GM23248 (cell line): ENCODE data around the gene DYSF. TPM values are rescaled to one million over a fixed set of nuclear protein-coding genes. Genes with fewer than 3 reads are reported as not detected.

Experiments
- DNase-seq: peaks from one replicate; pipeline ENCODE4 v3.0.0-alpha.2; 2015
- H2AFZ ChIP-seq: fragments of 200-600 bp; sonication (generic); 2 replicates; pipeline ENCODE4 v1.6.1; 2016; ENCODE audit warnings: antibody characterized with exemption
- H3F3A ChIP-seq: fragments of 200-600 bp; sonication (generic); 2 replicates; pipeline ENCODE4 v1.6.1; 2016; ENCODE audit warnings: mild to moderate bottlenecking, antibody characterized with exemption, mixed run types; ENCODE audit not compliant: insufficient read depth
- H3K27ac ChIP-seq: fragments of 200-600 bp; sonication (generic); 2 replicates; pipeline ENCODE4 v1.5.1; 2016; ENCODE audit warnings: mild to moderate bottlenecking
- H3K27me3 ChIP-seq: fragments of 200-600 bp; sonication (generic); replicated peaks from 2 replicates; pipeline ENCODE4 v1.6.1; 2016; ENCODE audit warnings: mild to moderate bottlenecking; ENCODE audit not compliant: insufficient read depth
- H3K36me3 ChIP-seq: fragments of 200-600 bp; sonication (generic); 2 replicates; pipeline ENCODE4 v1.6.1; 2016; ENCODE audit warnings: low read depth, mild to moderate bottlenecking
- H3K4me1 ChIP-seq: fragments of 200-600 bp; sonication (generic); 2 replicates; pipeline ENCODE4 v1.6.1; 2016; ENCODE audit warnings: mild to moderate bottlenecking; ENCODE audit not compliant: insufficient read depth
- H3K4me2 ChIP-seq: fragments of 200-600 bp; sonication (generic); one replicate; pipeline ENCODE4 v1.6.1; 2016; ENCODE audit warnings: mild to moderate bottlenecking; ENCODE audit not compliant: unreplicated experiment
- H3K4me3 ChIP-seq: fragments of 200-600 bp; sonication (generic); 2 replicates; pipeline ENCODE4 v1.5.1; 2016; ENCODE audit warnings: mild to moderate bottlenecking
- H3K79me2 ChIP-seq: fragments of 200-600 bp; sonication (generic); 2 replicates; pipeline ENCODE4 v1.6.1; 2016; ENCODE audit warnings: mild to moderate bottlenecking; ENCODE audit not compliant: insufficient read depth
- H3K9ac ChIP-seq: fragments of 200-600 bp; sonication (generic); 2 replicates; pipeline ENCODE4 v1.6.1; 2016; ENCODE audit warnings: mild to moderate bottlenecking
- H3K9me2 ChIP-seq: fragments of 200-600 bp; sonication (generic); 2 replicates; pipeline ENCODE4 v1.6.1; 2016; ENCODE audit warnings: mixed run types, mild to moderate bottlenecking, moderate library complexity; ENCODE audit not compliant: insufficient read depth
- H3K9me3 ChIP-seq: fragments of 200-600 bp; sonication (generic); one replicate; pipeline ENCODE4 v1.6.1; 2017; ENCODE audit warnings: low read depth
- H4K20me1 ChIP-seq: fragments of 200-600 bp; sonication (generic); 2 replicates; pipeline ENCODE4 v1.6.0; 2016; ENCODE audit not compliant: insufficient read depth
- EZH2 ChIP-seq: fragments of 200-600 bp; sonication (generic); IDR thresholded peaks from 2 replicates; pipeline ENCODE4 v1.6.1; 2018; ENCODE audit warnings: antibody characterized with exemption, mild to moderate bottlenecking; ENCODE audit not compliant: insufficient read depth, poor library complexity, severe bottlenecking
- EZH2phosphoT487 ChIP-seq: fragments of 200-600 bp; sonication (generic); IDR thresholded peaks from 2 replicates; pipeline ENCODE4 v1.6.1; 2018; ENCODE audit warnings: antibody characterized with exemption, moderate library complexity, mild to moderate bottlenecking, low read depth; ENCODE audit not compliant: insufficient read depth
- WGBS, 2 experiments: methylation state at CpG; one replicate each; pipeline ENCODE4 v1.1.6; 2015 to 2017; ENCODE audit warnings: low lambda C conversion rate in 2 of 2, low coverage in 1 of 2; ENCODE audit errors: missing lambda C conversion rate in 2 of 2; 5-methylcytosine and 5-hydroxymethylcytosine counted together
- in situ Hi-C: fragments of 300-500 bp; cut with MboI; formaldehyde crosslinking; loops from 2 replicates; pipeline ENCODE4 v1.15.0; 2020
- polyA plus RNA-seq: library from polyadenylated mRNA; unstranded; fragments of >200 nt; fragmentation: Nextera tagmentation; extraction: Ambion mirVana; gene quantifications from 2 replicates; pipeline ENCODE4 v1.2.1, GENCODE V29; 2016
- total RNA-seq: library from RNA; depleted of rRNA; stranded (reverse); fragments of >200 nt; shearing (Covaris generic); gene quantifications from 2 replicates; pipeline ENCODE4 v1.2.3, GENCODE V29; 2014

DYSF gene
- total and polyA plus RNA-seq, 2 experiments from 2014 or later: 0.25 to 0.54 TPM

DNA sequence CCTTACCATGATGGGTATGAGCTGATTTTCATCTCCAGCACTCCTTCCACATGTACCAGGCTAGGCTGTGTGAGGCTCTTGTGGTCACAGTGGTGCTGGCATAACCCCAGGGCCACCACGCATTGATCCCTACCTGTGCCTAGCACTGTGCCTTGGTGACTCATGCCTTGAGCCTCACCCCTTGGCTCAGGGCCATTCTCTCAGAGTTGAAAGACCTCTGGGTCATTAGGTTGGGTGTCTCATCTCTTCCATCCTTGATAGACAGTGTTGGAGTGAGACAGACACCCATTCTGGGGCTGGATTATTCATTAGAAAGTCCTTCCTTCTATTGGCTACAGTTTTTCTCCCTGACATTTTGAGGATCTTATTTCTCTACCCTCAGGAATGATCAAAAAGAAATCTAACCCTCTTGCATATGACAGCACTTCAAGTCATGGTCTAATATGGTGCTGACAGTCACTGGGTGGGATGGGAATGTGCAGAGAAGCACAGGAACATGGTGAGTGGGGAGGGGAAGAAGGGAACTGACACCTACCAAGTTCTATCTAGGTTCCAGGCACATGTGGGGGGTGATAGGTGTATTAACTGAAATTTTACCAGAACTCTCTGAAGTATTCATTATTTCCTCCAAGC lies 41.3 kb downstream of the DYSF start:
- Histone ChIP-seq H3K27me3 (peaks cover 8% of the 10 kb centered on the region; the same call in 1 of the 2 replicates), H3K4me2 (no peak overlapping the region), H3K4me3 (no peak overlapping the region), H3K9me3 (no peaks in the 10 kb centered on the region), H3K4me1 (peaks cover 17% of the 10 kb centered on the region), H3K27ac (no peak overlapping the region), H3K9ac (no peak overlapping the region), H4K20me1 (no peaks in the 10 kb centered on the region), H3K36me3 (no peaks in the 10 kb centered on the region), H2AFZ (no peak overlapping the region), H3F3A (peaks cover 21% of the 10 kb centered on the region), H3K79me2 (no peaks in the 10 kb centered on the region), H3K9me2 (no peaks in the 10 kb centered on the region)
- TF ChIP-seq EZH2 (no peak), EZH2phosphoT487 (no peak)
- no peak for DNase-seq
- in situ Hi-C loops: no loop called here
- 57 to 71% methylated on average over 1 of the region's 1 CpG for WGBS, 2 experiments

DNA sequence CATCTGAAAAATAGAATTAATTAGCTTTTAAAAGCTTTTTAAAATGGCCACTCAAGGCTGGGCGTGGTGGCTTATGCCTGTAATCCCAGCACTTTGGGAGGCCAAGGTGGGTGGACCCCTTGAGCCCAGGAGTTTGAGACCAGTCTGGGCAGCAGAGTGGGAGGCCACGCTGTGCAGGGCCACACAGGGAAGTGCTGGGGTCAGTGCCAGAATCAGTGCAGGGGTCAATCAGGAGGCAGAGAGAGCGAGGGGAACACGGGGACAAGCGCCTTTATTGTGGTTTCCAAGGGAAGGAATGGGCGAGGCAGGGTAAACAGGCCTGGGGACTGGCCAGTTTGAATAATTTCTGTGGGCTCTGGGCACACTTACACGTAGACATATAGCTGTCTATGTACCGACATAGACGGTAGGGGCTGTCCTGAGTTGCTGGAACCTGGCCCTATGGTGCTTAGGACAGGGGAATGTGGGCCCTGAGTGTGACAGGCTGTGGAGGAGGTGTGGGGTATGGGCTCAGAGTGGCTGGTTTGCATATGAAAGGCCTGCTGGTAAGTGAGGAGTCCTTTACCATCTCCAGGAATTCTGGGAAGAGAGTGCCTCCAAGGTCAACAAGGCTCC lies 42.9 kb downstream of the DYSF start:
- Histone ChIP-seq H3K9me3 (no peaks in the 10 kb centered on the region), H3K36me3 (no peaks in the 10 kb centered on the region), H3K4me2 (no peak overlapping the region), H3K9me2 (no peaks in the 10 kb centered on the region), H2AFZ (no peak overlapping the region), H4K20me1 (no peaks in the 10 kb centered on the region), H3K9ac (no peak overlapping the region), H3K4me1 (peaks cover 17% of the 10 kb centered on the region), H3K4me3 (no peak overlapping the region), H3K79me2 (no peaks in the 10 kb centered on the region), H3K27me3 (peaks cover under 1% of the 10 kb centered on the region; the same call in 1 of the 2 replicates), H3F3A (peaks cover 21% of the 10 kb centered on the region), H3K27ac (no peak overlapping the region)
- DNase-seq: no peak
- TF ChIP-seq EZH2 (no peak), EZH2phosphoT487 (no peak)
- in situ Hi-C loops: no loop called here
- WGBS, 2 experiments: 70 to 73% methylated on average over 9 of the region's 9 CpGs

DNA sequence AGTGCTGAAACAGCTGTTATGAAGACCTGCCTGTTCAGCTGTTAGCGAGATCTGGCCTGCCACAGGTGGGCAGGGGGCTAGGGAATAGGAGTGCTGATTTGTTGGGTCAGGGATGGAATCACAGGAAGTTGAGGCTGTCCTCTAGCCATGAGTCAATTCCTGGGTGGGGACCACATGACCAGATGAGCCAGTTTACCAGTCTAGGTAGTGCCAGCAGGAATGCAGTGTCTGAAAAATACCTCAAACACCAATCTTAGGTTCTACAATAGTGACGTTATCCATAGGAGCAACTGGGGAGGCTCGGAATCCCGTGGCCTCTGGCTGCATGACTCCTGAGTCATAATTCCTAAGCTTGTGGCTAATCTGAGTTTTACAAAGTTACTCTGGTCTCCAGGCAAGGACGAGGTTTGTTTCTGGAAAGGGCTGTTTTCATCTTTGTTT lies 44.9 kb downstream of the DYSF start:
- TF ChIP-seq EZH2phosphoT487: no peak
- no peak for TF ChIP-seq EZH2
- no peaks in the 10 kb centered on the region for H3K36me3 ChIP-seq
- no peaks in the 10 kb centered on the region for H4K20me1 ChIP-seq
- in situ Hi-C loops: no loop called here
- H3K9me2 ChIP-seq: no peaks in the 10 kb centered on the region
- peak overlapping the region; percentile 21 for H2AFZ ChIP-seq
- peaks cover 21% of the 10 kb centered on the region for H3F3A ChIP-seq
- no peaks in the 10 kb centered on the region for H3K9me3 ChIP-seq
- H3K27me3 ChIP-seq: no peaks in the 10 kb centered on the region
- peak overlapping the region; percentile 50; the same call in 1 of the 2 replicates for H3K9ac ChIP-seq
- DNase-seq: peak; percentile 94
- 20 to 24% methylated on average over 5 of the region's 5 CpGs for WGBS, 2 experiments
- peak overlapping the region; percentile 77 for H3K27ac ChIP-seq
- peak overlapping the region; percentile 64 for H3K4me2 ChIP-seq
- peaks cover 17% of the 10 kb centered on the region for H3K4me1 ChIP-seq
- H3K79me2 ChIP-seq: no peaks in the 10 kb centered on the region
- H3K4me3 ChIP-seq: no peak overlapping the region

DNA sequence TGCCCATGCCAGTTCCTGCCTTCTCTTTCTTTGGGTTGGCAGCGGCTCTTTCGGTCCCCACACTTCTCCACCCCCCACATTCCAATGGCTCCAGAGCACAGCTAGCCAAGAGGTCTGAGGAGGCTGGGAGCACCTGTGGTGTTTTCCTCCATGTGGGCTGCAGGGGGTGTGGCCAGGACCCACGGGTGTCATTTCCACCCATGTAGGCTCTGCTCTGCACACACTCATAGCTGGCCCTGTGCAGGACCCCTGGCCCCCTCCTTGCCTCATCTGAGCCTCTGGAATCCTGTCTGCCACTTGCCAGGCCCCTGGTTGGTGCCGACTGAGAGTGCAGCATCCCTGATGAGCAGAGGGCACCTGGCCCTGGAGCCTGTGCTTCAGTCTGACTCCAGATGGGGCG lies 46.3 kb downstream of the DYSF start:
- Histone ChIP-seq H3K4me3 (no peak overlapping the region), H3K4me1 (peaks cover 17% of the 10 kb centered on the region), H3K9ac (no peak overlapping the region), H3K9me2 (no peaks in the 10 kb centered on the region), H3K27me3 (no peaks in the 10 kb centered on the region), H3K36me3 (no peaks in the 10 kb centered on the region), H2AFZ (no peak overlapping the region), H4K20me1 (no peaks in the 10 kb centered on the region), H3K9me3 (no peaks in the 10 kb centered on the region), H3K79me2 (no peaks in the 10 kb centered on the region), H3K27ac (no peak overlapping the region), H3K4me2 (no peak overlapping the region), H3F3A (peaks cover 21% of the 10 kb centered on the region)
- no peak for DNase-seq
- in situ Hi-C loops: no loop called here
- WGBS, 2 experiments: 55 to 57% methylated on average over 5 of the region's 5 CpGs
- TF ChIP-seq EZH2phosphoT487 (no peak), EZH2 (no peak)
